BLaER1 treated with 17β-estradiol and CSF1 and Interleukin-3, amounts not matched to agents 10 nM and 100 nM (cell line): ENCODE results near the gene MEFV.

Source experiments
- H3K27ac ChIP-seq, 11 experiments: shearing (Covaris generic); formaldehyde crosslinking; 2 replicates each; pipeline ENCODE4 v1.8.1; 2022
- H3K27me3 ChIP-seq, 11 experiments: shearing (Covaris generic); formaldehyde crosslinking; 2 replicates each; pipeline ENCODE4 v1.8.1; 2022
- H3K36me3 ChIP-seq, 11 experiments: shearing (Covaris generic); formaldehyde crosslinking; 2 replicates each; pipeline ENCODE4 v1.8.1; 2022
- H3K4me1 ChIP-seq, 10 experiments: shearing (Covaris generic); formaldehyde crosslinking; 2 replicates each; pipeline ENCODE4 v1.8.1; 2022
- H3K4me2 ChIP-seq, 11 experiments: shearing (Covaris generic); formaldehyde crosslinking; 2 replicates each; pipeline ENCODE4 v1.8.1; 2022
- H3K4me3 ChIP-seq, 10 experiments: shearing (Covaris generic); formaldehyde crosslinking; 2 replicates each; pipeline ENCODE4 v1.8.1; 2022
- H3K9ac ChIP-seq, 11 experiments: shearing (Covaris generic); formaldehyde crosslinking; 2 replicates each; pipeline ENCODE4 v1.8.1; 2022
- H3K9me3 ChIP-seq, 11 experiments: shearing (Covaris generic); formaldehyde crosslinking; replicated peaks in 1 of 11; 2 replicates each; pipeline ENCODE4 v1.8.1; 2022
- H4K20me1 ChIP-seq, 11 experiments: shearing (Covaris generic); formaldehyde crosslinking; 2 replicates each; pipeline ENCODE4 v1.8.1; 2022
- Cebpa-rat ChIP-seq, 11 experiments: shearing (Covaris generic); IDR thresholded peaks; 2 replicates each; pipeline ENCODE4 v1.8.1; 2022

MEFV gene

DNA sequence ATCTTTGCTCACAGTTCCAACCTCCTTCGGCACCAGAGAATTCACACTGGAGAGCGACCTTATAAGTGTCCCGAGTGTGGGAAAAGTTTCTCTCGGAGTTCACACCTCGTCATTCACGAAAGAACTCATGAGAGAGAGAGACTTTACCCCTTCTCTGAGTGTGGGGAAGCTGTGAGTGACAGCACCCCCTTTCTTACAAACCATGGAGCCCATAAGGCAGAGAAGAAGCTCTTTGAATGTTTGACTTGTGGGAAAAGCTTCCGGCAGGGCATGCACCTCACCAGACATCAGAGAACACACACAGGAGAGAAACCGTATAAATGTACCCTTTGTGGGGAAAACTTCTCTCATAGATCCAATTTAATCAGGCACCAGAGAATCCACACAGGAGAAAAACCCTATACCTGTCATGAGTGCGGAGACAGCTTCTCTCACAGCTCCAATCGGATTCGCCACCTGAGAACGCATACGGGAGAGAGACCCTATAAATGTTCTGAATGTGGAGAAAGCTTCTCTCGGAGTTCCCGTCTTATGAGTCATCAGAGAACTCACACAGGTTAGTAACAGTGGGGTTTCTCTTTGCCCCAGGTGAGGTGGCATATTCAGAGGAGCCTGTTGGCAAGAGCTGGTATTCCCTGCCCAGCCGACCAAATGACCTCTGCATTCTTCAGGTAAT lies 33.7 kb upstream of the MEFV start:
- Histone ChIP-seq H3K27me3 (peaks cover 0 to 11% (median 0%) of the 10 kb centered on the region in 11 experiments; a peak in 5 of 22 replicates), H3K4me3 (peak overlapping the region; percentile 16 to 99 (median 48); a peak in 19 of 20 replicates), H3K9me3 (peaks cover 99 to 100% (median 100%) of the 10 kb centered on the region in 11 experiments), H3K4me1 (peaks cover 4 to 13% (median 7%) of the 10 kb centered on the region in 10 experiments), H3K36me3 (peaks cover 98 to 100% (median 100%) of the 10 kb centered on the region in 11 experiments), H3K27ac (no peak overlapping the region), H3K9ac (no peak overlapping the region), H4K20me1 (peaks cover 0 to 56% (median 6%) of the 10 kb centered on the region in 11 experiments; a peak in 11 of 22 replicates), H3K4me2 (no peak overlapping the region)
- TF ChIP-seq Cebpa-rat (IDR thresholded peaks at IDR 0.05) = no peak

DNA sequence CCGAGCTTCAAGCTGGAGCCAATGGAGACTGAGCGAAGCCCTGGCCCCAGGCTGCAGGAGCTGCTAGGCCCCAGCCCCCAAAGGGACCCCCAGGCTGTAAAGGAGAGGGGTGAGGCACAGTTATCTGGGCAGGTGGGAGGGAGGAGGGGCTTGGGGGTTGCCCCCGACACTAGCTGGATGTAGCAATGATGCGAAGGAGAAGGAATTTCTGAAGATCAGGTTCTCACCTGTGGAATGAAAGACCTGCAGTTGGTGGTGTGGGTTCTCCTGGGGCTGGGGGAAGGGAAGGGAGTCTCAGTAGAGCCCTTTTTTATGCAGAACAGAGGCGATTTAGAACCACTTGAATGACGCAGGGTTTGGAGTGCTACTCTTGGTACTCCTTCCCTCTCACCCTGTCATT lies 28.7 kb upstream of the MEFV start:
- peaks cover 0 to 7% (median 0%) of the 10 kb centered on the region in 11 experiments; a peak in 5 of 22 replicates for H3K27me3 ChIP-seq
- peaks cover 52 to 59% (median 57%) of the 10 kb centered on the region in 11 experiments for H3K36me3 ChIP-seq
- H3K27ac ChIP-seq = no peak overlapping the region
- peak overlapping the region; percentile 91 to 99 (median 95); a peak in 19 of 22 replicates for H3K9ac ChIP-seq
- no peak for TF ChIP-seq Cebpa-rat (IDR thresholded peaks at IDR 0.05)
- H3K4me3 ChIP-seq = peak overlapping the region; percentile 80 to 99 (median 96)
- H4K20me1 ChIP-seq = peaks cover 0 to 39% (median 20%) of the 10 kb centered on the region in 11 experiments; a peak in 12 of 22 replicates
- peak overlapping the region; percentile 93 to 99 (median 97) for H3K4me2 ChIP-seq
- peaks cover 49 to 60% (median 56%) of the 10 kb centered on the region in 11 experiments for H3K9me3 ChIP-seq
- H3K4me1 ChIP-seq = peaks cover 24 to 32% (median 28%) of the 10 kb centered on the region in 10 experiments

DNA sequence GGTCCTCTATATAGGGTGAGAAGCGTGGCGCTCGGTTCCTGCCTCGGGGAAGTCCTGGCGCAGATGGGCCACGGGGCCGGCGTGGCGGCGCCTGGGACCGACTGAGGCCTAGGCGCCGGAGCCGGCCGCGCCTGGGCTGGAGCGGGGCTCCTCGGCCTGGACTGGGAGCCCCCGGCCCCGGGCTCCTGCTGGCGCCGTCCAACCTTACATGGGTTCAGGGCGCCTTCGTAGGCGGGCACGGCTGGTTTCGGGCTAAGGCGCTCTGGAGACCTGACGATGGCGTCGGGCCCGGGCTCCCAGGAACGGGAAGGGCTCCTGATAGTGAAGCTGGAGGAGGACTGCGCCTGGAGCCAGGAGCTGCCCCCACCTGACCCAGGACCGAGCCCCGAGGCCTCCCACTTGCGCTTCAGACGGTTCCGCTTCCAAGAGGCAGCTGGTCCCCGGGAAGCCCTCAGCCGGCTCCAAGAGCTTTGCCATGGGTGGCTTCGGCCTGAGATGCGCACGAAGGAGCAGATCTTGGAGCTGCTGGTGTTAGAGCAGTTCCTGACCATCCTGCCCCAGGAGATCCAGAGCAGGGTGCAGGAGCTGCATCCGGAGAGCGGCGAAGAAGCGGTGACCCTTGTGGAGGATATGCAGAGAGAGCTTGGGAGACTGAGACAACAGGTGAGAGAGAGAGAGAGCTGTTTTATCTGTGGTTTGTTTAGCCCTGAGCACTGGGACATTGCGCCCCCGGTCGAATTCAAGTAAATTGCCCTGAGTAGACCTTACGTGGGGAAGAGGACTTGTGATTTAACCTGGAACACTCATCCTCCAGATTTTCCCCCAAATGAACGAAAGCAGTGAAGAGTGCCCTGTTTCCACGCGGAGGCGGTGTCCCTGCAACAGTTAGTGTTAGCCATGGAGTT lies 27.4 kb upstream of the MEFV start:
- Histone ChIP-seq H3K9ac (peak overlapping the region; percentile 91 to 99 (median 95)), H3K4me2 (peak overlapping the region; percentile 93 to 99 (median 97)), H3K4me3 (peak overlapping the region; percentile 80 to 99 (median 96)), H3K27ac (peak overlapping the region; percentile 94 to 100 (median 98)), H4K20me1 (peaks cover 0 to 39% (median 20%) of the 10 kb centered on the region in 11 experiments; a peak in 12 of 22 replicates), H3K27me3 (no peaks in the 10 kb centered on the region), H3K36me3 (peaks cover 38 to 45% (median 43%) of the 10 kb centered on the region in 11 experiments), H3K9me3 (peaks cover 35 to 47% (median 43%) of the 10 kb centered on the region in 11 experiments), H3K4me1 (peaks cover 24 to 32% (median 28%) of the 10 kb centered on the region in 10 experiments)
- TF ChIP-seq Cebpa-rat (IDR thresholded peaks at IDR 0.05) = no peak

DNA sequence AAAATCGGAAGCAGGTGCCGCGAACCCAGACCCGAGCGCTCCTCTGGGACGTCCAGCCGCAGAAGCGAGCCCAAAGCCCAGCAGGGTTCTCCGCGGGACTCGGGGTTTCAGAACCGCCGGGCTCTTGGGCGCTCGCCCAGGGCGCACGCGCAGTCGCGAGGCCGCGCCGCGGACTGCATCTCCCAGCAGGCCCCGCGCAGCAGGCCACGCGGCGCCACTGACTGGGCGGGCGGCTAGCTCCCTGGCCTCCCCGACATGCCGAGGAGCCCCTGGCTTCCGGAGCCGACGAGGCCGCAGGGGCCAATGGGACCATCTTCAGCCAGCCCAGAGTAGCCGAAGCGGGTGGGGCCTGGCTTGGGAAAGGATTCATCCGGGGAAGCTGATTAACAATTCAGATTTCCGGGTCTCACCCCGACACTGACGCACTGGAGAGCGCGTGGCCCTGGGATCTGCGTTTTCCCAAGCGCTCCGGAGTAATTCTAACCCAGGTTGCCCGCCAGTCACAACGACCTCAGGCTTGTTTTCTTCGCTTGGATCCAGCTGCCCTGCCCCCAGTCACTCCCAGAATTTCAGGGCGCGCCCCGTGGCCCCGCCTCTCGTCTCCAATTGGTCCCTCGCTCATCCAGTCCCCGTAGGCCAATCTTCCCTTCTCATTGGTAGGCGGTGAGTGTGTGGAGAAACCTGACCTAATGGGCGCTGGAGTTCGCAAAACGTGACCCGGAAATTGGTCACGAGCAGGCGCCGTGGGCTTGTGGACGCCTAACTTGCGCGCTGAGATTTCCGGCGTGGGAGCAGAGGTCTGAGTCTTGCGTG lies 26.5 kb upstream of the MEFV start, which contains the start of gene ZNF263:
ZNF263 (plus strand) TSS at position 762 of the 813 bp plus-strand sequence. CDS start 328 bp downstream, outside the sequence.
- H3K9me3 ChIP-seq = peaks cover 27 to 38% (median 34%) of the 10 kb centered on the region in 11 experiments
- H3K4me1 ChIP-seq = peaks cover 24 to 32% (median 28%) of the 10 kb centered on the region in 10 experiments
- peak within 1 kb of the TSS; percentile 80 to 99 (median 96) for H3K4me3 ChIP-seq
- peak within 1 kb of the TSS; percentile 91 to 99 (median 95) for H3K9ac ChIP-seq
- peak within 1 kb of the TSS; percentile 93 to 99 (median 97) for H3K4me2 ChIP-seq
- H4K20me1 ChIP-seq = peaks cover 0 to 39% (median 20%) of the 10 kb centered on the region in 11 experiments; a peak in 12 of 22 replicates
- no peaks in the 10 kb centered on the region for H3K27me3 ChIP-seq
- H3K36me3 ChIP-seq = peaks cover 30 to 37% (median 35%) of the 10 kb centered on the region in 11 experiments
- H3K27ac ChIP-seq = peak within 1 kb of the TSS; percentile 94 to 100 (median 98)
- no peak for TF ChIP-seq Cebpa-rat (IDR thresholded peaks at IDR 0.05)

DNA sequence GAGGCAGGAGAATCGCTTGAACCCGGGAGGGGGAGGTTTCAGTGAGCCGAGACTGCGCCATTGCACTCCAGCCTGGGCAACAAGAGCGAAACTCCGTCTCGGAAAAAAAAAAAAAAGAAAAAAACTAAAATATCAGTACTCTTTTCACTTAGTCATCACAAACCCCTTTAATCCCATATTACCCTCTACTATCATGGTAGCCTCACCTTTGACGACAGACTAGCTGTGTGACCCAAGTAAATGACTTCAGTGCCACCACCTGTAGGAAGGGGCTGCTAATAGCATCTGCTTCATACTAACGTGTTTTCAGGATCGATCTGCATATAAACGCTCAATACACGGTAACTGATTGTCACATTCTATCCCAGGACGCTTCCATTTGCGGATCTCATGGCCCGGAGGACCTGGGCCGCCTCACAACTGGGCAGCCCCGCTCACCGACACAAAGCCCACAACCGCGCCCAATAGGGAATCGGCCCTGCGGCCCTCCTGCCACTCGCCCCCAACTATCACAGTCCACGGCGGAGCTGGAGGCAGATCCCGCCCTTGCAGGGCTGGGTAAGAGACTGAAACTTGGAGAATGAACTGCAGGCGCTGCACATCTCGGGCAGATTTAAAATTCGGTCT lies 25.8 kb upstream of the MEFV start:
- peak overlapping the region; percentile 94 to 100 (median 98) for H3K27ac ChIP-seq
- peaks cover 0 to 38% (median 20%) of the 10 kb centered on the region in 11 experiments; a peak in 12 of 22 replicates for H4K20me1 ChIP-seq
- no peaks in the 10 kb centered on the region for H3K27me3 ChIP-seq

DNA sequence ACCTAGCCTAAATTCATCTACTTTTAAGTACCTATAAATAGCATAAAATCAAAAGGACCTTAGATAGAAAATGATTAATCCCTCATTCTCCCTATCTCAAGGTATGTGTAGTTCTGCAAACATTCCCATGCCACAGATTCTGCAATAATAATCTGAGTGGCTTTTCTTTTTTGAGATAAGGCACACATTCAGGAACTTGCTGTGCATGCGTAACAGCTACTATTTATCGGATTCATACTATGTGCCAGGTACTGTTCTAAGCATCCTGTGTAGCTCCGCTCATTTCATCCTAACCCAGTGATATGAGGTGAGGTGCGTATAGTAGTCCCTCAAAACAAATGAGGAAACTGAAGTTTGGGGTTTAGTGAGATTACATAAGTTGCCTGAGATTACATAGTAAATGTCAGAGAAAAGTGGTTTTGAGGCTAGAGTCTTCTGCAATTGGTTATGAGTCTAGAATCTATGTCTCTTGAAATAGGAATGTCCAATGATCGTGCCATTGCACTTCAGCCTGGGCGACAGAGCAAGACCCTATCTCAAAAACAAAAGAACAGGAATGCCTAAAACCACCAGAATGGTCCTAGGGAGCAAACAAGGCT lies 24.9 kb upstream of the MEFV start:
- Histone ChIP-seq H3K27ac (peak overlapping the region in 3 of 11 experiments; percentile 97 to 99 (median 98); a peak in 2 of 22 replicates), H3K9me3 (peaks cover 10 to 22% (median 18%) of the 10 kb centered on the region in 11 experiments), H3K36me3 (peaks cover 15 to 21% (median 19%) of the 10 kb centered on the region in 11 experiments), H3K4me1 (peaks cover 24 to 31% (median 28%) of the 10 kb centered on the region in 10 experiments), H3K4me3 (peak overlapping the region in 7 of 10 experiments; percentile 80 to 99 (median 97); a peak in 6 of 20 replicates), H3K9ac (peak overlapping the region in 4 of 11 experiments; percentile 91 to 98 (median 94); a peak in 6 of 22 replicates), H3K27me3 (no peaks in the 10 kb centered on the region), H3K4me2 (peak overlapping the region; percentile 86 to 98 (median 95)), H4K20me1 (peaks cover 0 to 29% (median 20%) of the 10 kb centered on the region in 11 experiments; a peak in 12 of 22 replicates)
- no peak for TF ChIP-seq Cebpa-rat (IDR thresholded peaks at IDR 0.05)

More for the DNA sequence above, 25.8 kb upstream of the MEFV start:
- peaks cover 24 to 30% (median 28%) of the 10 kb centered on the region in 11 experiments for H3K36me3 ChIP-seq
- peak overlapping the region; percentile 91 to 99 (median 95) for H3K9ac ChIP-seq
- H3K4me2 ChIP-seq = peak overlapping the region; percentile 86 to 98 (median 95)
- H3K4me1 ChIP-seq = peaks cover 24 to 32% (median 28%) of the 10 kb centered on the region in 10 experiments
- no peak for TF ChIP-seq Cebpa-rat (IDR thresholded peaks at IDR 0.05)
- H3K4me3 ChIP-seq = peak overlapping the region; percentile 80 to 99 (median 96)
- H3K9me3 ChIP-seq = peaks cover 19 to 31% (median 27%) of the 10 kb centered on the region in 11 experiments

DNA sequence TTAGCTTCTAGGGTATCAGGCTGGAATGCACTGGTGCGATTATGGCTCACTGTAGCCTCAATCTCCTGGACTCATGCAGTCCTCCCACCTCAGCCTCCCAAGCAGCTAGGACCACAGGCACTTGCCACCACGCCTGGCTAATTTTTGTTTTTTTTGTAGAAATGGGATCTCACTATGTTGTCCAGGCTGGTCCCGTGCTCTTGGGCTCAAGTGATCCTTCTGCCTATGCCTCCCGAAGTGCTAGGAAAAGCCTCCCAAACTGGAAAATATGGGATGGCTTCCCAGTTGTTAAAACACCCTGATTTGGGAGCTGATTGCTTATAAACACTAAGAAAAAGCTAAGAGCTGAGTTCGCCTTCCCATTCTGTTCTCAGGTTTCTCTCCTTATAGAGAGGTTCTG lies 20.2 kb upstream of the MEFV start:
- H3K36me3 ChIP-seq = peaks cover 0 to 14% (median 0%) of the 10 kb centered on the region in 11 experiments; a peak in 2 of 22 replicates
- no peak for TF ChIP-seq Cebpa-rat (IDR thresholded peaks at IDR 0.05)
- no peak overlapping the region for H3K9ac ChIP-seq
- H3K4me3 ChIP-seq = no peak overlapping the region
- peaks cover 0 to 15% (median under 1%) of the 10 kb centered on the region in 11 experiments; a peak in 10 of 22 replicates for H3K9me3 ChIP-seq
- no peaks in the 10 kb centered on the region for H4K20me1 ChIP-seq
- no peak overlapping the region for H3K27ac ChIP-seq
- H3K4me2 ChIP-seq = no peak overlapping the region
- peaks cover 2 to 8% (median 4%) of the 10 kb centered on the region in 10 experiments; a peak in 19 of 20 replicates for H3K4me1 ChIP-seq
- H3K27me3 ChIP-seq = no peaks in the 10 kb centered on the region
